Lower leg skin (tissue), 4 donors: ENCODE data around the gene CNP. TPM values are rescaled to one million over a fixed set of nuclear protein-coding genes. Genes with fewer than 3 reads are reported as not detected.
A peak's percentile ranks its signal among the peaks of the same experiment; 100 is the strongest.

Experiments
- DNase-seq, 2 donors: peaks; one replicate each; pipeline ENCODE4 v3.0.0-alpha.2; 2019; ENCODE audit warnings: low spot score in 2 of 2
- H3K4me3 ChIP-seq: fragments of 200-600 bp; sonication (generic); 2 replicates; pipeline ENCODE4 v1.5.1; 2017; ENCODE audit warnings: mild to moderate bottlenecking, low read depth; ENCODE audit not compliant: poor library complexity, severe bottlenecking
- POLR2A ChIP-seq, 2 donors: fragments of 450-650 bp; IDR thresholded peaks; one replicate each; pipeline ENCODE4 v1.6.1; 2016 to 2017; ENCODE audit warnings: antibody characterized with exemption in 2 of 2, mild to moderate bottlenecking in 1 of 2, moderate library complexity in 1 of 2
- WGBS, 2 donors: methylation state at CpG; one replicate each; pipeline ENCODE4 v1.1.5; 2018; 5-methylcytosine and 5-hydroxymethylcytosine counted together
- intact Hi-C: fragments of 100-400 bp; cut with DNase I; formaldehyde crosslinking; loops from one replicate; pipeline ENCODE4 v1.15.0; 2023; ENCODE audit warnings: low total_unique reads
- total RNA-seq, 4 donors: library from RNA; depleted of rRNA; stranded (reverse); fragments of >200 nt; gene quantifications; one replicate each; pipeline ENCODE4 v1.1.0, GENCODE V29; 2016
- TF ChIP-seq, protein P1 (sequence below), 3 donors: fragments of 450-650 bp; IDR thresholded peaks; one replicate each; pipeline ENCODE4 v1.5.1; 2016; ENCODE audit warnings: antibody characterized with exemption in 3 of 3, mild to moderate bottlenecking in 3 of 3, moderate library complexity in 2 of 3

Gene CNP
- 10 to 100 TPM; 37.2 to 63.8 (median 44.5) TPM for total RNA-seq

DNA sequence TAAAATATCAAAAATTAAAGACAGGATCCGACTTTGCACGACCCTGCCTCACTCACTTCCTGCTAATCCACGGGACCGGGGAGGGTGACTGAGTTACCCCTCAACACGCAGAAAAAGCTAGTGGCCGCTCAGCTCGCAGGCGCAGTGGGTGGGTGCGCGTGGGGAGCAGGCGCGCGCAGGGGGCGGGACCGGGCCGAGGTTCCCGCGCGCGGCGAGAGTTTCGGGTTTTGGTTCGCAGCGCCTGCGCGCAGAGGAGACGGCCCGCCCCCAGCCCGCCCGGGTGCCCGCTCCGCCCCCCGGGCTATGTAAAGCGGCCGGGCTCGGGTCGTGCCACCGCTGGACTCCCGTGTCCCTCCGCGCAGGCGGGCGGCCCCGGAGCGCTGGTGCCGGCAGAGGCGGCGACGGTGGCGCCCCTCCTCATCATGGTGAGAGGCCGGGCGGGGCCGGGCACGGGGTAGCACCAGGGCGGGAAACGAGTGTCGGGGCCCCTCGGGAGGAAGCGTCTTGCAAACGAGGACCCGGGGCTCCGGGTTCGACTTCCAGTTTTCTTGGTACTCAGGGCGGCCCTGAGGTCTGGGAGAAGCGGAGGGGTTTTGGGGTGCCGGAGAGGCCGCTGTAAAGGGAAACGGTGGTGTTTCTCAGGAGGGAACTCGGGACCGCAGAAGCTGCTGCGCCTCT lies at the start of gene CNP:
Gene CNP, plus strand, starts transcription at position 333 of the 678 bp plus-strand sequence. Its CDS starts 90 bp downstream, at position 423.
- WGBS, 2 donors = 0 to 1% methylated on average over 24 to 45 of the region's 71 CpGs
- intact Hi-C loops = loop anchor here (10.0 kb wide), 1 partner anchor 148 kb away; the partner anchor contains the start of gene DHX58
- TF ChIP-seq POLR2A (IDR thresholded peaks at IDR 0.05) = no peak
- TF ChIP-seq, protein P1, sequence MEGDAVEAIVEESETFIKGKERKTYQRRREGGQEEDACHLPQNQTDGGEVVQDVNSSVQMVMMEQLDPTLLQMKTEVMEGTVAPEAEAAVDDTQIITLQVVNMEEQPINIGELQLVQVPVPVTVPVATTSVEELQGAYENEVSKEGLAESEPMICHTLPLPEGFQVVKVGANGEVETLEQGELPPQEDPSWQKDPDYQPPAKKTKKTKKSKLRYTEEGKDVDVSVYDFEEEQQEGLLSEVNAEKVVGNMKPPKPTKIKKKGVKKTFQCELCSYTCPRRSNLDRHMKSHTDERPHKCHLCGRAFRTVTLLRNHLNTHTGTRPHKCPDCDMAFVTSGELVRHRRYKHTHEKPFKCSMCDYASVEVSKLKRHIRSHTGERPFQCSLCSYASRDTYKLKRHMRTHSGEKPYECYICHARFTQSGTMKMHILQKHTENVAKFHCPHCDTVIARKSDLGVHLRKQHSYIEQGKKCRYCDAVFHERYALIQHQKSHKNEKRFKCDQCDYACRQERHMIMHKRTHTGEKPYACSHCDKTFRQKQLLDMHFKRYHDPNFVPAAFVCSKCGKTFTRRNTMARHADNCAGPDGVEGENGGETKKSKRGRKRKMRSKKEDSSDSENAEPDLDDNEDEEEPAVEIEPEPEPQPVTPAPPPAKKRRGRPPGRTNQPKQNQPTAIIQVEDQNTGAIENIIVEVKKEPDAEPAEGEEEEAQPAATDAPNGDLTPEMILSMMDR (IDR thresholded peaks at IDR 0.05) = no peak
- DNase-seq = peak; percentile 88 to 98
- peak within 1 kb of the TSS; percentile 85 for H3K4me3 ChIP-seq

DNA sequence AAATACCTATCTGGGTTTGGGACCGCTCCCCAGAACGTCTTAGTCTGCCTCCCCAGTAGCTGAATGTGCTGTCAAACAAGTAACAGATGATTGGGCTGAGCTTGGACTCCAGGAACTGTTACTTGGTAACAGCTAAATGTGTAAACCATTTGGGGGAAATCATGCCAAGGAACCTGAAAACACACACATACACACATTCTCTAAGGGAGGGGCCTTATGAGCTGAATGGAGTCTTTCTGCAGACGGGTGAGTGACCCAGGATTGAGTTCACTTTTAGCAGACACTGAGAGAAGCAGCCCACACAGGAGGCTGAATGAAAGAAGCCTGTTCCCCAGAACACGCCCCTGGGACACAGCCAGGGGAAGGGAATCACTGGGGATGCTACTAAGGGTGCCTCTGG lies 49.4 kb upstream of the CNP start:
- DNase-seq = peak in 1 of 2 donors; percentile 19
- no peak overlapping the region for H3K4me3 ChIP-seq
- TF ChIP-seq, protein P1 (IDR thresholded peaks at IDR 0.05) = no peak
- no peak for TF ChIP-seq POLR2A (IDR thresholded peaks at IDR 0.05)
- 19 to 27% methylated on average over 4 of the region's 4 CpGs for WGBS, 2 donors
- intact Hi-C loops = no loop called here

DNA sequence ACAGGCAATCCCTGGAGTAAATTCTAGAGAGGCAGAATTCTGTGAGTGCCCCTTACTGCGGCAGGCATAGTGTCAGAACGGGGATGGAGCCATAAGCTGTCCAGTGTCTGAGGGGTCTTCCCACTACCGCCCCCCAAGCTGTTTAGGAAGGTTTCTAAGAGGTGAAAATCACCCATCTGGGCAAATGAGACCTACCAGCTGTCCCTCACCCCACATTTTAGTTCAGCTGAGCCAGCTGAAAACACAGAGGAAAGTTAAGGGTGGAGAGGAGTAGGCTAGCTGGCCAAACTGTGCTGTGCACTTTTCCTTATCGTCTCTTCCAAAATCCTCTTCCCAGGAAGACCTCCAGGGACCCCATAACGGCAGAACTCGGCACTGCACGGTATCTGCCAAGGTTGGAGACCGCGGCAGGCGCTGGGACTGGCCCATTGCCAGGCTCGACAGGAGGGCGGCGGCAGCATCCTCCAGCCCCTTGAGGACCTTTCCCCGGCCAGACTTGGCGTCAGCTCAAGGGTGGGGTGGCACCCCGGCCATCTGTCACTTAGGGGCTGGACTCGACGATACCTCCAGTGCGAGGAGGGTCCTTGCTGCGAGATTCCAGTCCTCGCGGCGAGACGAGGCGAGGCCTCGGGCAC lies 48.8 kb upstream of the CNP start:
- 5 to 6% methylated on average over 24 to 25 of the region's 26 CpGs for WGBS, 2 donors
- DNase-seq = peak; percentile 28 to 88
- TF ChIP-seq, protein P1 (IDR thresholded peaks at IDR 0.05) = no peak
- no peak for TF ChIP-seq POLR2A (IDR thresholded peaks at IDR 0.05)

DNA sequence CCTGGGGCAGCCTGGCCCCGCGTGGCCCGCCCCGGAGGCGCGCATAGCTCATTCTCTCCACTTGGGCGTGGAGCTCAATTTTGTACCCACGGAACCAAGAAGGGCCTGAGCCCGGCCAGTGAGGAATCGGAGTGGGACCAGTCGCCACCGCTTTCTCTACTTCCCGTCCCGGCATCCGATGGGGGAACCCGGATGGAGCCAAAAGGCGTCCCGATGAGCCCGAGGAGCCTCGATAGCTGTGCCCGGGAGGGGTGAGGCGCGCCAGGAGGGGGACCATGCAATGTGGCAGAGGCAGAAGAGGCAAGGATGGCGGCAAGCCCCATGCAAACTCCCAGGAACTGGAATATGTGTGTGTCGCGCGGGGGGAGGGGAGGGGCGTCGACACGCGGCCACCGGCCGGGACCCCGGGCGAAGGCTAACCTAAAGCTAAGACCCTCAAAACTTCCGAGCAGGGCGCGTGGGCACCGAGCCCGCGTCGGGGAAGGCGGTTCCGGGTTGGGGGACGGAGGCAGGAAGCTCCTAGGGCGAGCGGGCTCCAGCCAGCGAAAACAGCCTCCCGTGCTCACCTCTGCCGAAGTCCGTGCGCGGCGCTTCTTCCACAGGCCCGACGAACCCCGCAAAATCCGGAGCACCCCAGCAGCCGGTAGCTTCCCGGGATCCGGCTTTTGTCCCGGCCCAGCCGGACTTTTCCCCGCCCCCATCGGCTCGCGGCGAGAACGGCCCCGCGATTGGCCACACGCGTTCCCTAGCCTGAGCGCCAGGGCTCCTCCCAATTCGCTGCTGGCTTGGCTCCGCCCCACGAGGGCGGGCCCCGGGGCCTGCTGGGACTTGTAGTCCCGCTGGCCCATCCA lies 48.1 kb upstream of the CNP start, which contains the start of gene ACLY:
Gene ACLY, minus strand, starts transcription at position 638 of the 851 bp plus-strand sequence. CDS start 5,078 bp downstream, outside the sequence.
- TF ChIP-seq, protein P1 (IDR thresholded peaks at IDR 0.05) = no peak
- TF ChIP-seq POLR2A (IDR thresholded peaks at IDR 0.05) = peak in 1 of 2 donors; percentile 9
- H3K4me3 ChIP-seq = peak within 1 kb of the TSS; percentile 94
- peak; percentile 95 to 99 for DNase-seq
- intact Hi-C loops = no loop called here
- 0 to 2% methylated on average over 61 to 64 of the region's 80 CpGs for WGBS, 2 donors

More for the DNA sequence above, 48.8 kb upstream of the CNP start:
- H3K4me3 ChIP-seq = peak overlapping the region; percentile 94
- intact Hi-C loops = no loop called here

DNA sequence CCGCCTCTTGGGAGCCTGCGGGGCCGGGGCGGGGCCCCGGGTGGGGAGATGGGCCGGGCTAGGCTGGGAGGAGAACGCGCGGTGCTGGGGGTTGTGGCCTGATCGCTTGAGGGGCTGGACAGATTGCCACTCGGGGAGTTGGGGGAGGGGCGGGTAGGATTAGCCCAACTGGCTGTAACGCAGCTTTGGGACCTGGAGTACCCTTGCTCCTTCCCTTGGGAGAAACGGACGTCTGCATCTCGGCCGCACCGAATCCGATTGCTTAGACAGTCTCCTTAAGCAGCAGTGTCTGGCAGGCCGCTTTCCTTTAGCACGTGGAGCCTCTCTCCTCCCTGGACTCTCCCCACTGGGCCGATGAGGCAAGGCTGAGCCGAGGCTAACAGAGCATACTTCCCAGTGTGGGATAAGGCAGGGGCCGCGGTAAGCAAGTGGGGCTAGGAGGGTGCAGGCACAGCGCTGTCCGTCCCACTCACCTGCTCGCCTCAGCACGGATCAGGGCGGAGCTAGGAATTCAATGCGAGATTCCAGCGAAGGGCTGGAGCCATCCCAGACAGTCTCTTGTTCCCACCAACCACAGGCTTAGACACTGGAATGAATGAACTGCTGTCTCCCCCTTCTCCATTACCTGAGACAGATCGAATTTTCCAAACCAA lies 47.3 kb upstream of the CNP start:
- 6 to 7% methylated on average over 19 to 27 of the region's 33 CpGs for WGBS, 2 donors
- TF ChIP-seq, protein P1 (IDR thresholded peaks at IDR 0.05) = no peak
- no peak for TF ChIP-seq POLR2A (IDR thresholded peaks at IDR 0.05)
- intact Hi-C loops = no loop called here
- H3K4me3 ChIP-seq = no peak overlapping the region
- DNase-seq = peak in 1 of 2 donors; percentile 59
